Epithelial cell of prostate (primary cell): ENCODE results near the gene TRIM45.
"Not testable (repeated sequence)": the region's sequence is repeated elsewhere in the genome, so short reads cannot be mapped to it uniquely, and the experiment has no call there.

Experiments used
- DNase-seq: peaks from one replicate; pipeline ENCODE4 v3.0.0-alpha.2; 2011; ENCODE audit warnings: low read depth, low spot score
- H3K27ac ChIP-seq: fragments of 450-650 bp; 2 replicates; pipeline ENCODE4 v1.5.1; 2017; ENCODE audit warnings: mild to moderate bottlenecking

The TRIM45 gene

GRCh38 chr1:117121589-117122329 lies at the start of gene TRIM45:
TRIM45 (minus strand) TSS chr1:117121749; CDS start chr1:117121201, 548 bp downstream.
- H3K27ac ChIP-seq, result peak within 1 kb of the TSS; percentile 60
- DNase-seq, result peak; percentile 66

- no peak for DNase-seq
- no peak overlapping the region for H3K27ac ChIP-seq
Observed at GRCh38 chr1:117169871-117170596, 48.5 kb upstream of the TRIM45 start.

GRCh38 chr1:117167402-117167801 lies 45.9 kb upstream of the TRIM45 start:
- DNase-seq, result peak; percentile 62
- H3K27ac ChIP-seq, result peak overlapping the region; percentile 58

GRCh38 chr1:117166076-117166475 lies 44.5 kb upstream of the TRIM45 start:
- peak; percentile 87 for DNase-seq
- H3K27ac ChIP-seq, result peak overlapping the region; percentile 58

GRCh38 chr1:117164209-117164608 lies 42.7 kb upstream of the TRIM45 start:
- no peak for DNase-seq
- H3K27ac ChIP-seq, result no peak overlapping the region

GRCh38 chr1:117162816-117163215 lies 41.3 kb upstream of the TRIM45 start:
- no peak overlapping the region for H3K27ac ChIP-seq
- no peak for DNase-seq

GRCh38 chr1:117161887-117162286 lies 40.3 kb upstream of the TRIM45 start:
- DNase-seq, result no peak
- H3K27ac ChIP-seq, result no peak overlapping the region

GRCh38 chr1:117151305-117151704 lies 29.8 kb upstream of the TRIM45 start:
- not testable (repeated sequence) for DNase-seq, H3K27ac ChIP-seq

- no peak for DNase-seq
- H3K27ac ChIP-seq, result no peak overlapping the region
Observed at GRCh38 chr1:117150316-117150715, 28.8 kb upstream of the TRIM45 start.

GRCh38 chr1:117147856-117148588 lies 26.5 kb upstream of the TRIM45 start:
- H3K27ac ChIP-seq, result peak overlapping the region; percentile 79
- DNase-seq, result no peak

GRCh38 chr1:117147341-117147831 lies 25.8 kb upstream of the TRIM45 start:
- H3K27ac ChIP-seq, result peak overlapping the region; percentile 79
- no peak for DNase-seq

GRCh38 chr1:117146575-117147340 lies 25.2 kb upstream of the TRIM45 start:
- peak overlapping the region; percentile 79 for H3K27ac ChIP-seq
- DNase-seq, result no peak

GRCh38 chr1:117146072-117146471 lies 24.5 kb upstream of the TRIM45 start:
- DNase-seq, result no peak
- peak overlapping the region; percentile 79 for H3K27ac ChIP-seq

- no peak overlapping the region for H3K27ac ChIP-seq
- DNase-seq, result no peak
Observed at GRCh38 chr1:117143871-117144270, 22.3 kb upstream of the TRIM45 start.

- H3K27ac ChIP-seq, result no peak overlapping the region
- no peak for DNase-seq
Observed at GRCh38 chr1:117143172-117143571, 21.6 kb upstream of the TRIM45 start.

GRCh38 chr1:117142200-117142599 lies 20.7 kb upstream of the TRIM45 start:
- H3K27ac ChIP-seq, result no peak overlapping the region
- DNase-seq, result no peak

GRCh38 chr1:117138561-117138960 lies 17.0 kb upstream of the TRIM45 start:
- no peak overlapping the region for H3K27ac ChIP-seq
- no peak for DNase-seq

GRCh38 chr1:117138106-117138505 lies 16.6 kb upstream of the TRIM45 start:
- DNase-seq, result no peak
- H3K27ac ChIP-seq, result no peak overlapping the region

GRCh38 chr1:117137281-117137855 lies 15.8 kb upstream of the TRIM45 start:
- H3K27ac ChIP-seq, result no peak overlapping the region
- no peak for DNase-seq

- DNase-seq, result no peak
- H3K27ac ChIP-seq, result no peak overlapping the region
Observed at GRCh38 chr1:117136749-117137148, 15.2 kb upstream of the TRIM45 start.
